MM.1S (cell line): ENCODE measurements around the gene NSUN4.
A peak's percentile ranks its signal among the peaks of the same experiment; 100 is the strongest.
"Not testable (repeated sequence)": the region's sequence is repeated elsewhere in the genome, so short reads cannot be mapped to it uniquely, and the experiment has no call there.

Experiments used
- DNase-seq: peaks from one replicate; pipeline ENCODE4 v3.0.0-alpha.2; 2015
- H2AFZ ChIP-seq: fragments of 300-600 bp; sonication (generic); 2 replicates; pipeline ENCODE4 v1.6.0; 2016; ENCODE audit warnings: antibody characterized with exemption, low read length
- H3F3A ChIP-seq: fragments of 300-600 bp; sonication (generic); 2 replicates; pipeline ENCODE4 v1.6.1; 2016; ENCODE audit warnings: mild to moderate bottlenecking, antibody characterized with exemption, low read length, moderate library complexity, mixed read lengths; ENCODE audit not compliant: insufficient read depth
- H3K27ac ChIP-seq: fragments of 300-600 bp; sonication (generic); 2 replicates; pipeline ENCODE4 v1.5.1; 2016; ENCODE audit warnings: mild to moderate bottlenecking, low read length
- H3K27me3 ChIP-seq: fragments of 300-600 bp; sonication (generic); replicated peaks from 2 replicates; pipeline ENCODE4 v1.6.0; 2016; ENCODE audit warnings: low read length; ENCODE audit not compliant: insufficient read depth
- H3K36me3 ChIP-seq: fragments of 300-600 bp; sonication (generic); replicated peaks from 2 replicates; pipeline ENCODE4 v1.6.1; 2016; ENCODE audit warnings: mild to moderate bottlenecking, low read length, mixed read lengths; ENCODE audit not compliant: insufficient read depth
- H3K4me1 ChIP-seq: fragments of 300-600 bp; sonication (generic); 2 replicates; pipeline ENCODE4 v1.6.1; 2016; ENCODE audit warnings: low read length, mixed read lengths
- H3K4me2 ChIP-seq: fragments of 300-600 bp; sonication (generic); 2 replicates; pipeline ENCODE4 v1.6.0; 2016; ENCODE audit warnings: low read depth, low read length
- H3K4me3 ChIP-seq: fragments of 300-600 bp; sonication (generic); 2 replicates; pipeline ENCODE4 v1.5.1; 2016; ENCODE audit warnings: low read length, mixed read lengths
- H3K79me2 ChIP-seq: fragments of 300-600 bp; sonication (generic); 2 replicates; pipeline ENCODE4 v1.6.1; 2016; ENCODE audit warnings: mixed run types, low read length, mixed read lengths
- H3K9ac ChIP-seq: fragments of 300-600 bp; sonication (generic); 2 replicates; pipeline ENCODE4 v1.6.1; 2016; ENCODE audit warnings: low read length, mixed read lengths
- H3K9me2 ChIP-seq: fragments of 300-600 bp; sonication (generic); replicated peaks from 2 replicates; pipeline ENCODE4 v1.6.1; 2016; ENCODE audit warnings: mild to moderate bottlenecking, low read length, mixed read lengths; ENCODE audit not compliant: insufficient read depth
- H3K9me3 ChIP-seq: fragments of 300-600 bp; sonication (generic); replicated peaks from 2 replicates; pipeline ENCODE4 v1.6.1; 2016; ENCODE audit warnings: mild to moderate bottlenecking, low read length, mixed read lengths; ENCODE audit not compliant: insufficient read depth
- H4K20me1 ChIP-seq: fragments of 300-600 bp; sonication (generic); 2 replicates; pipeline ENCODE4 v1.6.1; 2016; ENCODE audit warnings: mild to moderate bottlenecking, low read length, moderate library complexity, mixed read lengths; ENCODE audit not compliant: insufficient read depth

NSUN4 gene

DNA sequence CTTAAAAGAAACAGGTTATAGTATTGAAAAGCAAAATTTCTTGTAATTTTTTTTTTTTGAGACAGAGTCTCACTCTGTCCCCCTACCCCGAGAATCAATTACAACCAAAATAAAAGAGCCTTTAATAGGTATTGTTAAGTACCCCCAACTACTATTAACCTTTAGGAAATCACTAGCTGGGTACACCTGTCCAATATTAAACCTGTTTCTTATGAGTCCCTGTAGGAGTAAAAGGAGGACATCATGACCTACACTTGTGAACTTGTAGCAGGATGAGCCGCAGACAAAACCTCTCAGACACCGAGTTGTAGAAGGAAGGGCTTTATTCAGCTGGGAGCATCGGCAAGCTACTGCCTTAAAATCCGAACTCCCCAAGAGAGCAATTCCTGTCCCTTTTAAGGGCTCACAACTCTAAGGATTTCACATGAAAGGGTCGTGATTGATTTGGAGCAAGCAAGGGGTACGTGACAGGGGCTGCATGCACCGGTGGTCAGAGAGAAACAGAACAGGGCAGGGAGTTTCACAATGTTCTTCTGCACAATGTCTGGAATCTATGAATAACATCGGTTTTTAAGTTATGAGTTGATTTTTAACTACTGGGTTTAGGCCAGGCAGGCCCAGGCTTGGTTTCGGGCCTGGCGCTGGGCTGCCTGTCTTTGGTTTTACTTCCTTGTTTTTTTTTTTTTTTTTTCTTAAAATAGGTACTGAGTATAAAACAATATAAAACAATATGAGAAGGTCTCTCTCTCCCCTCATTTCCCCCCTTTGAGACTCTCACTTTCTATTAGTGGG lies 15.1 kb upstream of the NSUN4 start:
- not testable (repeated sequence) for H3K9me2 ChIP-seq, H3K27me3 ChIP-seq, H4K20me1 ChIP-seq, H3K4me1 ChIP-seq, H3K9me3 ChIP-seq, H3K36me3 ChIP-seq
- peak overlapping the region; percentile 66 for H3K4me2 ChIP-seq
- peak overlapping the region; percentile 26 for H3K4me3 ChIP-seq
- peaks cover 41% of the 10 kb centered on the region for H3K79me2 ChIP-seq
- DNase-seq = peak; percentile 29
- H2AFZ ChIP-seq = peak overlapping the region; percentile 49
- H3K27ac ChIP-seq = peak overlapping the region; percentile 80
- H3F3A ChIP-seq = peaks cover 19% of the 10 kb centered on the region
- peak overlapping the region; percentile 43; the same call in 1 of the 2 replicates for H3K9ac ChIP-seq

DNA sequence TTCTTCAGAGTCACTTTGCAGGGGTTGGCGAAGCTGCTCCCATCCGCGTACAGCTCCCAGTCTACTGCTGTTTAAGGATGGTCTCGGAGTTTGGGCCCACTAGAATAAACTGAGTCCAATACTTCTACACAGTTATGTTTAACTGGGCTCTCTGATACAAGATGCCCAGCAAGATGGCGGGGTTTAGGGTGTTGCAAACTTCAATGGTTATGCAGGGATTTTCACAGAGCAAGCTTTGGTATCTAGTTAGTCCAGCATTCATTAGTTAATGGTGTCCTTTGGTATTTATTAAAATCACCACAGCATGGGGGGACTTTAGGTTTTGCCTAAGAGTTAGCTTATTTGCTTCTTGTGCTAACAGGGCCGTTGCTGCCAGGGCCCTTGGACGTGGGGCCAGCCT lies 12.4 kb upstream of the NSUN4 start:
- not testable (repeated sequence) for H3K27ac ChIP-seq, DNase-seq, H4K20me1 ChIP-seq, H3K9me2 ChIP-seq, H3K27me3 ChIP-seq, H3K4me3 ChIP-seq, H2AFZ ChIP-seq, H3K4me2 ChIP-seq, H3K36me3 ChIP-seq, H3K9me3 ChIP-seq, H3K9ac ChIP-seq
- peaks cover 41% of the 10 kb centered on the region for H3F3A ChIP-seq
- peaks cover 41% of the 10 kb centered on the region for H3K79me2 ChIP-seq
- H3K4me1 ChIP-seq = peaks cover 17% of the 10 kb centered on the region

DNA sequence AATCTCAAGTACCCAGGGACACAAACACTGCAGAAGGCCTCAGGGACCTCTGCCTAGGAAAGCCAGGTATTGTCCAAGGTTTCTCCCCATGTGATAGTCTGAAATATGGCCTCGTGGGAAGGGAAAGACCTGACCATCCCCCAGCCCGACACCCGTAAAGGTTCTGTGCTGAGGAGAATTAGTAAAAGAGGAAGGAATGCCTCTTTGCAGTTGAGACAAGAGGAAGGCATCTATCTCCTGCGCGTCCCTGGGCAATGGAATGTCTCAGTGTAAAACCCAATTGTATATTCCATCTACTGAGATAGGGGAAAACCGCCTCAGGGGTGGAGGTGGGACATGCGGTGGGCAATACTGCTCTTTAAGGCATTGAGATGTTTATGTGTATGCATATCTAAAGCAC lies 10.8 kb upstream of the NSUN4 start:
- not testable (repeated sequence) for H4K20me1 ChIP-seq, H3K4me3 ChIP-seq, H3K27ac ChIP-seq, H3K9me3 ChIP-seq, DNase-seq, H3K9me2 ChIP-seq, H2AFZ ChIP-seq, H3K4me2 ChIP-seq, H3K9ac ChIP-seq, H3K36me3 ChIP-seq, H3K27me3 ChIP-seq
- H3K79me2 ChIP-seq = peaks cover 34% of the 10 kb centered on the region
- peaks cover 40% of the 10 kb centered on the region for H3F3A ChIP-seq
- peaks cover 29% of the 10 kb centered on the region for H3K4me1 ChIP-seq

GRCh38 chr1:46330381-46330780 lies 10.2 kb upstream of the NSUN4 start:
- peaks cover 34% of the 10 kb centered on the region for H3K79me2 ChIP-seq
- peak overlapping the region; percentile 94; the same call in 1 of the 2 replicates for H3K4me2 ChIP-seq
- H4K20me1 ChIP-seq, H3K9ac ChIP-seq, H3K9me2 ChIP-seq, H3K36me3 ChIP-seq, DNase-seq, H3K4me3 ChIP-seq, H2AFZ ChIP-seq, H3K9me3 ChIP-seq, H3K27me3 ChIP-seq: not testable (repeated sequence)
- peak overlapping the region; percentile 35; the same call in 1 of the 2 replicates for H3K27ac ChIP-seq
- H3K4me1 ChIP-seq = peaks cover 29% of the 10 kb centered on the region
- H3F3A ChIP-seq = peaks cover 34% of the 10 kb centered on the region

- not testable (repeated sequence) for H3K27me3 ChIP-seq, H3K36me3 ChIP-seq, H3K9me2 ChIP-seq, H3K9me3 ChIP-seq, H4K20me1 ChIP-seq
- Histone ChIP-seq H3K79me2 (peaks cover 28% of the 10 kb centered on the region), H3K27ac (peak overlapping the region; percentile 92), H3K4me2 (peak overlapping the region; percentile 94), H3K4me1 (peaks cover 21% of the 10 kb centered on the region), H3K4me3 (peak overlapping the region; percentile 49), H3F3A (peaks cover 27% of the 10 kb centered on the region), H3K9ac (peak overlapping the region; percentile 61), H2AFZ (peak overlapping the region; percentile 70)
- DNase-seq = peak; percentile 39
Observed at GRCh38 chr1:46331786-46332540, 8.6 kb upstream of the NSUN4 start.
